IMR-90 (cell line): ENCODE data around the gene SETD2. TPM values are rescaled to one million over a fixed set of nuclear protein-coding genes. Genes with fewer than 3 reads are reported as not detected.

Experiments
- ATAC-seq: fragments of 200-7000 bp; cut with Tn5 transposase; 2 replicates; pipeline ENCODE4 v1.9.1; 2020; ENCODE audit warnings: low read depth, mild to moderate bottlenecking, moderate library complexity
- BruUV-seq: library from RNA; stranded (reverse); fragments of 400-500 nt; replicated peaks from 2 replicates; lab custom pipeline; 2021; lab: Mats Ljungman, UMichigan
- CTCF ChIA-PET: fragments of 300-600 bp; formaldehyde crosslinking; extraction: SDS; loops from one replicate; lab custom pipeline; 2021; ENCODE audit warnings: antibody characterized with exemption; lab: Yijun Ruan, JAX
- POLR2A ChIA-PET: fragments of 300-600 bp; sonication (Branson Sonifier 250); formaldehyde crosslinking; loops from one replicate; lab custom pipeline; 2022; ENCODE audit warnings: antibody characterized with exemption; ENCODE audit not compliant: unreplicated experiment; lab: Charles Lee
- DNase-seq: peaks from one replicate; pipeline ENCODE4 v3.0.0; 2013
- H2AFZ ChIP-seq: replicated peaks from 2 replicates; pipeline ENCODE3; 2013; ENCODE audit warnings: low read length, mild to moderate bottlenecking; ENCODE audit not compliant: poor library complexity
- H2AK5ac ChIP-seq: 2 replicates; pipeline ENCODE4 v1.6.1; 2013; ENCODE audit warnings: low read depth, low read length, inconsistent platforms
- H2AK9ac ChIP-seq: replicated peaks from 2 replicates; pipeline ENCODE3; 2013; ENCODE audit warnings: mild to moderate bottlenecking, low read depth, low read length, moderate library complexity; ENCODE audit not compliant: poor library complexity
- H2BK120ac ChIP-seq: 2 replicates; pipeline ENCODE4 v1.6.1; 2013; ENCODE audit warnings: low read depth, low read length, inconsistent platforms
- H2BK15ac ChIP-seq: 3 replicates; pipeline ENCODE4 v1.6.1; 2013; ENCODE audit warnings: low read depth, low read length, inconsistent platforms
- H2BK20ac ChIP-seq: 2 replicates; pipeline ENCODE4 v1.6.1; 2013; ENCODE audit warnings: low read depth, mild to moderate bottlenecking, inconsistent platforms, low read length, moderate library complexity
- H2BK5ac ChIP-seq: 2 replicates; pipeline ENCODE4 v1.6.1; 2013; ENCODE audit warnings: mild to moderate bottlenecking, low read depth, low read length, inconsistent platforms; ENCODE audit not compliant: poor library complexity, severe bottlenecking
- H3K14ac ChIP-seq: replicated peaks from 2 replicates; pipeline ENCODE4 v1.6.1; 2013; ENCODE audit warnings: low read depth, low read length, inconsistent platforms
- H3K18ac ChIP-seq: 2 replicates; pipeline ENCODE4 v1.6.1; 2013; ENCODE audit warnings: low read depth, low read length, control low read depth
- H3K23ac ChIP-seq: 2 replicates; pipeline ENCODE4 v1.6.1; 2013; ENCODE audit warnings: low read depth, low read length, inconsistent platforms
- H3K27ac ChIP-seq: 2 replicates; pipeline ENCODE4 v1.5.1; 2013; ENCODE audit warnings: mild to moderate bottlenecking, control low read depth, low read length; ENCODE audit not compliant: insufficient read depth
- H3K27me3 ChIP-seq: 2 replicates; pipeline ENCODE4 v1.6.1; 2013; ENCODE audit warnings: low read length; ENCODE audit not compliant: control insufficient read depth, insufficient read depth
- H3K36me3 ChIP-seq: 2 replicates; pipeline ENCODE4 v1.6.1; 2013; ENCODE audit warnings: low read length, mixed read lengths; ENCODE audit not compliant: control insufficient read depth, insufficient read depth
- H3K4ac ChIP-seq: 2 replicates; pipeline ENCODE4 v1.6.1; 2013; ENCODE audit warnings: low read depth, low read length, inconsistent platforms
- H3K4me1 ChIP-seq: 2 replicates; pipeline ENCODE4 v1.6.1; 2013; ENCODE audit warnings: low read length, mixed read lengths; ENCODE audit not compliant: control insufficient read depth, insufficient read depth
- H3K4me2 ChIP-seq: 2 replicates; pipeline ENCODE4 v1.6.1; 2013; ENCODE audit warnings: low read depth, mild to moderate bottlenecking, control low read depth, low read length, moderate library complexity
- H3K4me3 ChIP-seq: 2 replicates; pipeline ENCODE4 v1.5.1; 2013; ENCODE audit warnings: low read depth, mild to moderate bottlenecking, control low read depth, low read length, moderate library complexity; ENCODE audit not compliant: insufficient read depth
- H3K56ac ChIP-seq: 2 replicates; pipeline ENCODE4 v1.6.1; 2013; ENCODE audit warnings: low read length, inconsistent platforms; ENCODE audit not compliant: insufficient read depth; ENCODE audit errors: extremely low read depth
- H3K79me1 ChIP-seq, 2 experiments: 2 replicates each; pipeline ENCODE4 v1.6.1; 2013; ENCODE audit warnings: low read length in 2 of 2, inconsistent platforms in 1 of 2, low read depth in 1 of 2
- H3K9ac ChIP-seq: 2 replicates; pipeline ENCODE4 v1.6.1; 2013; ENCODE audit warnings: low read depth, low read length, control low read depth
- H3K9me1 ChIP-seq: 2 replicates; pipeline ENCODE4 v1.6.1; 2013; ENCODE audit warnings: low read length, inconsistent platforms; ENCODE audit not compliant: insufficient read depth
- H3K9me3 ChIP-seq: 2 replicates; pipeline ENCODE4 v1.6.1; 2013; ENCODE audit warnings: low read length; ENCODE audit not compliant: control insufficient read depth, insufficient read depth
- H4K20me1 ChIP-seq: 2 replicates; pipeline ENCODE4 v1.6.1; 2013; ENCODE audit warnings: low read length, inconsistent platforms; ENCODE audit not compliant: insufficient read depth
- H4K5ac ChIP-seq: 2 replicates; pipeline ENCODE4 v1.6.1; 2013; ENCODE audit warnings: mild to moderate bottlenecking, low read depth, low read length, control low read depth
- H4K8ac ChIP-seq, 2 experiments: 2 replicates each; pipeline ENCODE4 v1.6.1; 2013; ENCODE audit warnings: low read depth in 2 of 2, low read length in 2 of 2, control low read depth in 1 of 2, inconsistent platforms in 1 of 2
- H4K91ac ChIP-seq: 2 replicates; pipeline ENCODE4 v1.6.1; 2013; ENCODE audit warnings: low read depth, low read length, inconsistent platforms; ENCODE audit not compliant: insufficient read depth
- CEBPB ChIP-seq: IDR thresholded peaks from 2 replicates; pipeline ENCODE4 v1.6.1; 2012; ENCODE audit warnings: low read depth, low read length, improper control_type of control experiment
- MAZ ChIP-seq: IDR thresholded peaks from 2 replicates; pipeline ENCODE4 v1.6.1; 2012; ENCODE audit warnings: low read depth, mild to moderate bottlenecking, low read length, improper control_type of control experiment, moderate library complexity, borderline replicate concordance
- RCOR1 ChIP-seq: IDR thresholded peaks from 2 replicates; pipeline ENCODE4 v1.6.1; 2012; ENCODE audit warnings: mild to moderate bottlenecking, low read length, improper control_type of control experiment; ENCODE audit not compliant: insufficient replicate concordance
- SMC3 ChIP-seq: fragments of 150-350 bp; IDR thresholded peaks from 2 replicates; pipeline ENCODE4 v1.6.1; 2016; ENCODE audit warnings: low read depth, mild to moderate bottlenecking, antibody characterized with exemption, low read length, moderate library complexity
- dilution Hi-C: fragments of 300-500 bp; cut with HindIII; formaldehyde crosslinking; loops from one replicate; pipeline ENCODE4 v1.14.3; 2018; ENCODE audit warnings: low sequenced_read_pairs; ENCODE audit not compliant: unreplicated experiment
- in situ Hi-C: fragments of 300-500 bp; cut with MboI; formaldehyde crosslinking; loops from 3 replicates; pipeline ENCODE4 v1.14.3; 2019; ENCODE audit warnings: low sequenced_read_pairs, inconsistent platforms, mixed read lengths
- intact Hi-C: fragments of 100-400 bp; cut with micrococcal nuclease; formaldehyde crosslinking; loops from 2 replicates; pipeline ENCODE4 v1.10.0; 2022
- polyA plus RNA-seq, 3 experiments: library from polyadenylated mRNA; depleted of rRNA; stranded (reverse); fragments of >200 nt; gene quantifications; 2 replicates each; pipeline ENCODE4 v1.2.3, GENCODE V29; 2012; ENCODE audit warnings: low replicate concordance in 1 of 3
- total RNA-seq: library from RNA; depleted of rRNA; stranded (reverse); fragments of >200 nt; gene quantifications from 2 replicates; pipeline ENCODE4 v1.2.3, GENCODE V29; 2012
- TF ChIP-seq, protein P1 (sequence below): conservative IDR thresholded peaks from 2 replicates; pipeline ENCODE4 v1.5.1; 2012; ENCODE audit warnings: mild to moderate bottlenecking, low read depth, low read length, improper control_type of control experiment

The SETD2 gene
- total and polyA plus RNA-seq, 2 of the 4 experiments (the other 2 are of a cell fraction), result 18.3 to 20.1 TPM

DNA sequence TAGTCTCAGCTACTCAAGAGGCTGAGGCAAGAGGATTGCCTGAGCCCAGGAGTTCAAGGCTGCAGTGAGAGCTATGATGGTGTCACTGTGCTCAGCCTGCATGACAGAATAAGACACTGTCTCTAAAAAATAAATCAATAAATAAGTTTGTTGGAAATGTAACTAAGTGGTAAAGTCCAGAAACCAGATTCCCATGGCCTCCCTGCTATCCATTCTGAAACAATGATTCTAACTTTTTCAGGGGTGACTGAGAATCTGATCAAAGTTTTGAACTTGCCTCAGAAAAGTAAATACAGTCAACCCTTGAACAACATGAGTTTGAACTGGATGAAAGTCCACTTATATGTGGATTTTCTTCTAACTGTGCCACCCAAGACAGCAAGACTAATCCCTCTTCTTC is 98.2 kb downstream of the SETD2 start:
- H3K23ac ChIP-seq, result no peak overlapping the region
- H3K4me2 ChIP-seq, result no peak overlapping the region
- no peak overlapping the region for H2AK9ac ChIP-seq
- H3K27me3 ChIP-seq, result no peaks in the 10 kb centered on the region
- H3K36me3 ChIP-seq, result peaks cover 9% of the 10 kb centered on the region
- H3K18ac ChIP-seq, result no peak overlapping the region
- TF ChIP-seq CEBPB, result no peak
- TF ChIP-seq SMC3, result no peak
- TF ChIP-seq MAZ, result no peak
- TF ChIP-seq, protein P1, sequence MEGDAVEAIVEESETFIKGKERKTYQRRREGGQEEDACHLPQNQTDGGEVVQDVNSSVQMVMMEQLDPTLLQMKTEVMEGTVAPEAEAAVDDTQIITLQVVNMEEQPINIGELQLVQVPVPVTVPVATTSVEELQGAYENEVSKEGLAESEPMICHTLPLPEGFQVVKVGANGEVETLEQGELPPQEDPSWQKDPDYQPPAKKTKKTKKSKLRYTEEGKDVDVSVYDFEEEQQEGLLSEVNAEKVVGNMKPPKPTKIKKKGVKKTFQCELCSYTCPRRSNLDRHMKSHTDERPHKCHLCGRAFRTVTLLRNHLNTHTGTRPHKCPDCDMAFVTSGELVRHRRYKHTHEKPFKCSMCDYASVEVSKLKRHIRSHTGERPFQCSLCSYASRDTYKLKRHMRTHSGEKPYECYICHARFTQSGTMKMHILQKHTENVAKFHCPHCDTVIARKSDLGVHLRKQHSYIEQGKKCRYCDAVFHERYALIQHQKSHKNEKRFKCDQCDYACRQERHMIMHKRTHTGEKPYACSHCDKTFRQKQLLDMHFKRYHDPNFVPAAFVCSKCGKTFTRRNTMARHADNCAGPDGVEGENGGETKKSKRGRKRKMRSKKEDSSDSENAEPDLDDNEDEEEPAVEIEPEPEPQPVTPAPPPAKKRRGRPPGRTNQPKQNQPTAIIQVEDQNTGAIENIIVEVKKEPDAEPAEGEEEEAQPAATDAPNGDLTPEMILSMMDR, result no peak
- TF ChIP-seq RCOR1, result no peak
- peaks cover 32 to 37% of the 10 kb centered on the region in 2 experiments for H3K79me1 ChIP-seq
- no peak overlapping the region for H3K4me3 ChIP-seq
- H3K56ac ChIP-seq, result no peak overlapping the region
- H2BK15ac ChIP-seq, result no peak overlapping the region
- intact Hi-C loops (no loop called here), in situ Hi-C loops (no loop called here), dilution Hi-C loops (no loop called here)
- no peak overlapping the region for H2BK120ac ChIP-seq
- no peak overlapping the region for H4K91ac ChIP-seq
- no peak overlapping the region for H4K8ac ChIP-seq
- no peak overlapping the region for H4K5ac ChIP-seq
- ATAC-seq, result no peak
- POLR2A ChIA-PET, result no interaction called here
- peaks cover 6% of the 10 kb centered on the region; the same call in 1 of the 2 replicates for H3K9me1 ChIP-seq
- no peaks in the 10 kb centered on the region for H3K4me1 ChIP-seq
- no peak overlapping the region for H2AFZ ChIP-seq
- no peak for DNase-seq
- no peak overlapping the region for H3K27ac ChIP-seq
- H2BK5ac ChIP-seq, result no peak overlapping the region
- H3K14ac ChIP-seq, result no peak overlapping the region
- no TSS peak for BruUV-seq
- no peak overlapping the region for H3K4ac ChIP-seq
- no peak overlapping the region for H2BK20ac ChIP-seq
- peaks cover 6% of the 10 kb centered on the region; the same call in 1 of the 2 replicates for H4K20me1 ChIP-seq
- no peaks in the 10 kb centered on the region for H3K9me3 ChIP-seq
- CTCF ChIA-PET, result no interaction called here
- H2AK5ac ChIP-seq, result no peak overlapping the region
- no peak overlapping the region for H3K9ac ChIP-seq
